ACC112 (cell line): ENCODE results near the gene PRRT2.
"Not testable (repeated sequence)": the region's sequence is repeated elsewhere in the genome, so short reads cannot be mapped to it uniquely, and the experiment has no call there.

Source experiments
- H2AFZ ChIP-seq: fragments of 200-600 bp; sonication (generic); one replicate; pipeline ENCODE4 v1.6.0; 2017; ENCODE audit warnings: antibody characterized with exemption, low read length; ENCODE audit not compliant: unreplicated experiment
- H3K27ac ChIP-seq: fragments of 200-600 bp; sonication (generic); 2 replicates; pipeline ENCODE4 v1.5.1; 2014; ENCODE audit warnings: low read depth, mild to moderate bottlenecking, antibody characterized with exemption, low read length, moderate library complexity
- H3K27me3 ChIP-seq: fragments of 200-600 bp; sonication (generic); 2 replicates; pipeline ENCODE4 v1.6.1; 2014; ENCODE audit warnings: mild to moderate bottlenecking, antibody characterized with exemption, low read length, moderate library complexity, mixed read lengths; ENCODE audit not compliant: insufficient read depth
- H3K36me3 ChIP-seq: fragments of 200-600 bp; sonication (generic); 2 replicates; pipeline ENCODE4 v1.6.1; 2016; ENCODE audit warnings: mild to moderate bottlenecking, antibody characterized with exemption, low read length, moderate library complexity, mixed read lengths; ENCODE audit not compliant: insufficient read depth
- H3K4me1 ChIP-seq: fragments of 200-600 bp; sonication (generic); one replicate; pipeline ENCODE4 v1.6.1; 2016; ENCODE audit warnings: low read length, mixed read lengths; ENCODE audit not compliant: insufficient read depth, unreplicated experiment, control insufficient read depth
- H3K4me3 ChIP-seq: fragments of 200-600 bp; sonication (generic); 2 replicates; pipeline ENCODE4 v1.5.1; 2014; ENCODE audit warnings: mild to moderate bottlenecking, low read depth, low read length
- H3K79me2 ChIP-seq: fragments of 200-600 bp; sonication (generic); one replicate; pipeline ENCODE4 v1.6.0; 2016; ENCODE audit warnings: low read length; ENCODE audit not compliant: control insufficient read depth, unreplicated experiment, insufficient read depth

PRRT2 gene

DNA sequence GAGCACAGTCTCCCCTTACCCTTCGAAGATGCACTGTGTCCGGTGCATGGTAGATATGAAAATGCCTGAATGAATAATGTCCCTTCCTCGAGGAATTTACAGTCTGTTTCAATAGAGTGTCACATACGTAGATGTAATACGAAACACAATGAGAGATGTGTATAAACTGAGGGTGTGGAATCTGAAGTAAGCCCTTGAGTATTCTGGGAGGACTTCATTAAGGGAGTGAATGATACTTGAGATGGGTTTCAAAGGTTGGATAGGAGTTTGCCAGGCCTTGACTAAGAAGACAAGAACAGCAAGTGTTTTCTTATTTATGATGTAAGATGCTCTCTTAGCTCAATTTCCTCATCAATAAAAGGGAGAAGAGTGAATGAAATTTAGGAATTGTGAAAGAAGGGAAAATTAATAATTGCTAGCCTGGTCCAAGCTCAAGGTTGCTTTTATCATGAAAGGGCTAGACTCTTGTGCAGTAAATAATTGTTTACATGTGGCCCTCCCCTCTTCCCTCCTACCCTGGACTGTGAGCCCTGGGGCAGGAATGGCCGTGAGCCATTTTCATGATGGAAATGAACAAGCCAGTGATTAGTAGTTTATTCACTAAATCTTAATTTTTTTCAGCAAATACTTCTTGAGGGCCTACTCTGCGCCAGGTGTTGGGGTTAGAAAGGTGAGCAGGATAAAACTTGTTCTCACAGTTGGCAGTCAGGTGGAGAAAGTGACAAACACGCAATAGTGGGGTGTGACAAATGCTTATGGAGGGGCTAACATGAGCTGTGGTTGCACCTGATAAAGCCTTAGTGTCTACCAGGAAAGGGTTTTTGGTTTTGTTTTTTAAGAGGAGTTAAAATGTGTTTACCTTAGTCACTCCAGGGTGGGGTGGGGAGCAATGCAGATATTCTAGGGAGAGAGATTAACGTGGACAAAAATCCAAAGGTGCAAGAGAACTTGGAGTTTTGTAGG is 19.9 kb upstream of the PRRT2 start:
- H3K4me3 ChIP-seq = peak overlapping the region; percentile 97
- no peak overlapping the region for H2AFZ ChIP-seq
- H3K79me2 ChIP-seq = peaks cover 59% of the 10 kb centered on the region
- H3K36me3 ChIP-seq = no peaks in the 10 kb centered on the region
- no peaks in the 10 kb centered on the region for H3K27me3 ChIP-seq
- H3K27ac ChIP-seq = no peak overlapping the region
- peaks cover 18% of the 10 kb centered on the region for H3K4me1 ChIP-seq

DNA sequence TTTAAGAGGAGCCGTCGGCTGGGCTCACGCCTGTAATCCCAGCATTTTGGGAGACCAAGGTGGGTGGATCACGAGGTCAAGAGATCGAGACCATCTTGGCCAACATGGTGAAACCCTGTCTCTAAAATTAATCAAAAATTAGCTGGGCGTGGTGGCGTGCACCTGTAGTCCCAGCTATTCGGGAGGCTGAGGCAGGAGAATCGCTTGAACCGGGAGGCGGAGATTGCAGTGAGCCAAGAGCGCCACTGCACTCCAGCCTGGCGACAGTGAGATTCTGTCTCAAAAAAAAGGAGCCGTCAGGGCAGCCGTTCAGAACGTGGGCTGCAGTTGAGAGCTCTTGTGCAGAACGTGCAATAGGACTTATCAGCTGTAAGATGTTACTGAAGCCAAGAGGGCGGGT is 18.8 kb upstream of the PRRT2 start:
- not testable (repeated sequence) for H3K27ac ChIP-seq, H3K27me3 ChIP-seq, H2AFZ ChIP-seq, H3K36me3 ChIP-seq, H3K4me3 ChIP-seq
- H3K79me2 ChIP-seq = peaks cover 59% of the 10 kb centered on the region
- H3K4me1 ChIP-seq = peaks cover 18% of the 10 kb centered on the region

GRCh38 chr16:29794231-29794710 is 17.7 kb upstream of the PRRT2 start:
- Histone ChIP-seq H3K27ac (no peak overlapping the region), H3K4me1 (peaks cover 18% of the 10 kb centered on the region), H3K4me3 (no peak overlapping the region), H3K27me3 (no peaks in the 10 kb centered on the region), H3K36me3 (peaks cover 7% of the 10 kb centered on the region; the same call in 1 of the 2 replicates), H3K79me2 (peaks cover 59% of the 10 kb centered on the region), H2AFZ (no peak overlapping the region)

GRCh38 chr16:29802416-29802935 is 9.5 kb upstream of the PRRT2 start:
- Histone ChIP-seq H2AFZ (no peak overlapping the region), H3K27ac (no peak overlapping the region), H3K27me3 (no peaks in the 10 kb centered on the region), H3K4me3 (no peak overlapping the region), H3K36me3 (peaks cover 18% of the 10 kb centered on the region; the same call in 1 of the 2 replicates), H3K4me1 (peaks cover 11% of the 10 kb centered on the region), H3K79me2 (no peaks in the 10 kb centered on the region)

DNA sequence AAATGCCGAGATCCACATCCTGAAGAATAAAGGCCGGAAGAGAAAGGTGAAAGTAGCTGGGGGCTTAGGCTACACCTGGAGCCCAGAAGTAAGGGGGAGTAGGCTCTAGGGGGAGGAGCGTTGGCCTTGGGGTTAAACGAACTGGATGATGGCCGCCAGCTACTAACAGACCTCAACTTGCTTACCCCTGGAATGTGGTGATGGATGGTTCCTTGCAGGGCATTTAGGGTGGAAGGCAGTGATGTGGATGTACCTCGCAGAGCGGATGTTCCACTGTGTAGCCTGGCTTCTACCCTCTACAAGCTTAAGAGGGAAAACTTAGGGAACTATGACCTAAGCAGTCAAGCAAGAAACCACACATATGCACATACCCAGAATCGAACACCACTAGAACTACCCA is 8.0 kb upstream of the PRRT2 start:
- peak overlapping the region; percentile 86 for H3K4me3 ChIP-seq
- peaks cover 10% of the 10 kb centered on the region for H3K79me2 ChIP-seq
- H2AFZ ChIP-seq = no peak overlapping the region
- peak overlapping the region; percentile 81 for H3K27ac ChIP-seq
- H3K27me3 ChIP-seq = no peaks in the 10 kb centered on the region
- H3K4me1 ChIP-seq = peaks cover 19% of the 10 kb centered on the region
- H3K36me3 ChIP-seq = peaks cover 20% of the 10 kb centered on the region; the same call in 1 of the 2 replicates

DNA sequence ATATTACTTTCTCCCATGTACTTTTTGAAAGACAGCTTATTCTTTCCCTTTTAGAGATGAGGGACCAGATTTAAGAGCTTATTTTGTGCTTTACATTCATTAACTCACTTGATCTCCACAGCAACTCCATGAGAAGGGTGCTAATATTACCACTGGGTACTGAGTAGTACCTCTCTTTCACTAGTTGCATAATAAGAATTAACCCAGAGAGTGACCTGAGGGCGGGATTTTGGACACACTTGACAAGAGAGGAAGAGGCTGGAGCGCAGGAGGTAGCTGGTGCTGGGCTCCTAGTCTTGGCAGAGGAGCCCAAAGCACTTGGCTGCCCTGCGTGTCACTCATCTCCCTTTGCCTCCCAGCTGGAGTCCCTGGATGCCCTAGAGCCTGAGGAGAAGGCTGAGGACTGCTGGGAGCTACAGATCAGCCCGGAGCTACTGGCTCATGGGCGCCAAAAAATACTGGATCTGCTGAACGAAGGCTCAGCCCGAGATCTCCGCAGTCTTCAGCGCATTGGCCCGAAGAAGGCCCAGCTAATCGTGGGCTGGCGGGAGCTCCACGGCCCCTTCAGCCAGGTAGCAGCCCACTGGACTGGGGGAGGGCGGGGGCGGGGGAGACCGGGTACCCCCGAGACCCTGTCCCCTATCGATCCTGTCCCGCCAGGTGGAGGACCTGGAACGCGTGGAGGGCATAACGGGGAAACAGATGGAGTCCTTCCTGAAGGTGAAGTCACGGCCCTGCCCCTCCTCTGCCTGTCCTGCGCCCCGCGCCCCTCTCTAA is 7.3 kb upstream of the PRRT2 start:
- H3K27me3 ChIP-seq = no peaks in the 10 kb centered on the region
- H3K27ac ChIP-seq = peak overlapping the region; percentile 81
- peaks cover 16% of the 10 kb centered on the region for H3K79me2 ChIP-seq
- peaks cover 18% of the 10 kb centered on the region; the same call in 1 of the 2 replicates for H3K36me3 ChIP-seq
- peak overlapping the region; percentile 39 for H2AFZ ChIP-seq
- peaks cover 26% of the 10 kb centered on the region for H3K4me1 ChIP-seq
- H3K4me3 ChIP-seq = peak overlapping the region; percentile 86

GRCh38 chr16:29805232-29806098 is 6.5 kb upstream of the PRRT2 start:
- peak overlapping the region; percentile 86 for H3K4me3 ChIP-seq
- no peaks in the 10 kb centered on the region for H3K27me3 ChIP-seq
- peaks cover 16% of the 10 kb centered on the region for H3K79me2 ChIP-seq
- H2AFZ ChIP-seq = peak overlapping the region; percentile 39
- peaks cover 18% of the 10 kb centered on the region; the same call in 1 of the 2 replicates for H3K36me3 ChIP-seq
- H3K27ac ChIP-seq = peak overlapping the region; percentile 81
- peaks cover 34% of the 10 kb centered on the region for H3K4me1 ChIP-seq

DNA sequence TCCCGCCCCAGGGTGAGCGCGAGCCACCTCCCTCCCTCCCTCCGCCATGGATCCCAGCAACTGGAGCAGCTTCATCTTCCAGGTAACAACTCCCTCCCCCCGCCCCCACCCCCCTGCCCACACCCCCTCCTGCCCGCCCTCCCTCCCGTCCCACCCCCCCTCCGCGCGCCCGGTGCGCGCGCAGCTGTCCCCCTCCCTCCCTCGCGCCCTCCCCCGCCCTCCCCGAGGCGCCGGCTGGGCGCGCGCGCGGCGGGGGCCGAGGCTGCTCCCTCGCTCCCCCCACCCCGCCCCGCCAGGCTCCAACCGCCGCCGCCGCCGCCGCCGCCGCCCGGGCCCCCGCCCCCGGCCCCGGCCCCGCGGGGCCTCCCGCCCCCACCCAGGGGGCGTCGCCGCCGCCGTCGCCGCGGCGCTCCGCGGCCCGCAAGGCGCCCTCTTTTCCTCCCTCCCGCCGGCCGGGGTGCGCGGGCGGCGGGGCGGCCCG is 5.9 kb upstream of the PRRT2 start, which contains the start of gene MAZ:
Gene MAZ (plus strand): TSS at position 431 of the 481 bp plus-strand sequence. CDS start 173 bp downstream, outside the sequence.
- H3K79me2 ChIP-seq = peaks cover 16% of the 10 kb centered on the region
- H3K4me1 ChIP-seq = peaks cover 39% of the 10 kb centered on the region
- H3K4me3 ChIP-seq = peak within 1 kb of the TSS; percentile 86
- no peaks in the 10 kb centered on the region for H3K27me3 ChIP-seq
- peak within 1 kb of the TSS; percentile 81 for H3K27ac ChIP-seq
- H2AFZ ChIP-seq = no peak within 1 kb of the TSS
- peaks cover 18% of the 10 kb centered on the region; the same call in 1 of the 2 replicates for H3K36me3 ChIP-seq

DNA sequence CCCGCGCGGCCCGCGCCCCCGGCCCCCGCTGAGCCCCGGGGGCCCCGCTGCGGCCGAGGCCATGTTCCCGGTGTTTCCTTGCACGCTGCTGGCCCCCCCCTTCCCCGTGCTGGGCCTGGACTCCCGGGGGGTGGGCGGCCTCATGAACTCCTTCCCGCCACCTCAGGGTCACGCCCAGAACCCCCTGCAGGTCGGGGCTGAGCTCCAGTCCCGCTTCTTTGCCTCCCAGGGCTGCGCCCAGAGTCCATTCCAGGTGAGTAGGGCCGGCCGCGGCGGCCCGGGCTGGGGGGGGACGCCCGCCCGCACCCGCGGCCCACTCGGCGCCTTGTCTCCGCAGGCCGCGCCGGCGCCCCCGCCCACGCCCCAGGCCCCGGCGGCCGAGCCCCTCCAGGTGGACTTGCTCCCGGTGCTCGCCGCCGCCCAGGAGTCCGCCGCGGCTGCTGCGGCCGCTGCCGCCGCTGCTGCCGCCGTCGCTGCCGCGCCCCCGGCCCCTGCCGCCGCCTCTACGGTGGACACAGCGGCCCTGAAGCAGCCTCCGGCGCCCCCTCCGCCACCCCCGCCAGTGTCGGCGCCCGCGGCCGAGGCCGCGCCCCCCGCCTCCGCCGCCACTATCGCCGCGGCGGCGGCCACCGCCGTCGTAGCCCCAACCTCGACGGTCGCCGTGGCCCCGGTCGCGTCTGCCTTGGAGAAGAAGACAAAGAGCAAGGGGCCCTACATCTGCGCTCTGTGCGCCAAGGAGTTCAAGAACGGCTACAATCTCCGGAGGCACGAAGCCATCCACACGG is 5.2 kb upstream of the PRRT2 start:
- H3K27me3 ChIP-seq = no peaks in the 10 kb centered on the region
- peak overlapping the region; percentile 52 for H3K27ac ChIP-seq
- no peak overlapping the region for H2AFZ ChIP-seq
- peaks cover 18% of the 10 kb centered on the region; the same call in 1 of the 2 replicates for H3K36me3 ChIP-seq
- H3K79me2 ChIP-seq = peaks cover 16% of the 10 kb centered on the region
- peak overlapping the region; percentile 86 for H3K4me3 ChIP-seq
- peaks cover 39% of the 10 kb centered on the region for H3K4me1 ChIP-seq
